Gastroesophageal sphincter (tissue), 3 donors: ENCODE results near the gene RANBP10.
"Not testable (repeated sequence)": the region's sequence is repeated elsewhere in the genome, so short reads cannot be mapped to it uniquely, and the experiment has no call there.

Experiments used
- EP300 ChIP-seq: sonication (generic); formaldehyde crosslinking; IDR thresholded peaks from one replicate; pipeline ENCODE4 v1.6.1; 2017; ENCODE audit warnings: antibody characterized with exemption, mild to moderate bottlenecking
- POLR2A ChIP-seq, 2 donors: fragments of 450-650 bp; IDR thresholded peaks; one replicate each; pipeline ENCODE4 v1.6.1; 2017; ENCODE audit warnings: antibody characterized with exemption in 2 of 2, mild to moderate bottlenecking in 2 of 2, moderate library complexity in 1 of 2
- POLR2AphosphoS5 ChIP-seq: sonication (generic); formaldehyde crosslinking; IDR thresholded peaks from one replicate; pipeline ENCODE4 v1.6.1; 2017; ENCODE audit warnings: antibody characterized with exemption
- TF ChIP-seq, protein P1 (sequence below), 4 experiments: fragments of 200-600 bp in 2 of 4; fragments of 450-650 bp in 2 of 4; sonication (generic) in 1 of 4; IDR thresholded peaks; one replicate each; pipeline ENCODE4 v1.5.1; 2017 to 2019; ENCODE audit warnings: antibody characterized with exemption in 4 of 4, mild to moderate bottlenecking in 2 of 4, moderate library complexity in 2 of 4

DNA sequence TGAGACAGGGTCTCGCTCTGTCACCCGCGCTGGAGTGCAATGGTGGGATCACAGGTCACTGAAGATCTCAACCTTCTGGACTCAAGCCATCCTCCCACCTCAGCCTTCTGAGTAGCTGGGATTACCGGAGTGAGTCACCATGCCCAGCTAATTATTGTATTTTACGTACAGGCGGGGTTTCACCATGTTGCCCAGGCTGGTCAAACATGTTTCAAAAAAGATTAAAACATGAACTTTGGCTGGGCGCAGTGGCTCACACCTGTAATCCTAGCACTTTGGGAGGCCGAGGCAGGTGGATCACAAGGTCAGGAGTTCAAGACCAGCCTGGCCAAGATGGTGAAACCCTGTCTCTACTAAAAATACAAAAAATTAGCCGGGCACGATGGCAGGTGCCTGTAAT is 30.8 kb upstream of the RANBP10 start:
- not testable (repeated sequence) for TF ChIP-seq POLR2AphosphoS5; POLR2A (IDR thresholded peaks at IDR 0.05); EP300
- TF ChIP-seq, protein P1, sequence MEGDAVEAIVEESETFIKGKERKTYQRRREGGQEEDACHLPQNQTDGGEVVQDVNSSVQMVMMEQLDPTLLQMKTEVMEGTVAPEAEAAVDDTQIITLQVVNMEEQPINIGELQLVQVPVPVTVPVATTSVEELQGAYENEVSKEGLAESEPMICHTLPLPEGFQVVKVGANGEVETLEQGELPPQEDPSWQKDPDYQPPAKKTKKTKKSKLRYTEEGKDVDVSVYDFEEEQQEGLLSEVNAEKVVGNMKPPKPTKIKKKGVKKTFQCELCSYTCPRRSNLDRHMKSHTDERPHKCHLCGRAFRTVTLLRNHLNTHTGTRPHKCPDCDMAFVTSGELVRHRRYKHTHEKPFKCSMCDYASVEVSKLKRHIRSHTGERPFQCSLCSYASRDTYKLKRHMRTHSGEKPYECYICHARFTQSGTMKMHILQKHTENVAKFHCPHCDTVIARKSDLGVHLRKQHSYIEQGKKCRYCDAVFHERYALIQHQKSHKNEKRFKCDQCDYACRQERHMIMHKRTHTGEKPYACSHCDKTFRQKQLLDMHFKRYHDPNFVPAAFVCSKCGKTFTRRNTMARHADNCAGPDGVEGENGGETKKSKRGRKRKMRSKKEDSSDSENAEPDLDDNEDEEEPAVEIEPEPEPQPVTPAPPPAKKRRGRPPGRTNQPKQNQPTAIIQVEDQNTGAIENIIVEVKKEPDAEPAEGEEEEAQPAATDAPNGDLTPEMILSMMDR (IDR thresholded peaks at IDR 0.05): not testable (repeated sequence)
